D341Med (cell line): ENCODE results near the gene DPEP2.
"Not testable (repeated sequence)": the region's sequence is repeated elsewhere in the genome, so short reads cannot be mapped to it uniquely, and the experiment has no call there.

ENCODE experiments used
- DNase-seq: peaks from one replicate; pipeline ENCODE4 v3.0.0; 2012; ENCODE audit warnings: low spot score

Gene DPEP2, protein sequence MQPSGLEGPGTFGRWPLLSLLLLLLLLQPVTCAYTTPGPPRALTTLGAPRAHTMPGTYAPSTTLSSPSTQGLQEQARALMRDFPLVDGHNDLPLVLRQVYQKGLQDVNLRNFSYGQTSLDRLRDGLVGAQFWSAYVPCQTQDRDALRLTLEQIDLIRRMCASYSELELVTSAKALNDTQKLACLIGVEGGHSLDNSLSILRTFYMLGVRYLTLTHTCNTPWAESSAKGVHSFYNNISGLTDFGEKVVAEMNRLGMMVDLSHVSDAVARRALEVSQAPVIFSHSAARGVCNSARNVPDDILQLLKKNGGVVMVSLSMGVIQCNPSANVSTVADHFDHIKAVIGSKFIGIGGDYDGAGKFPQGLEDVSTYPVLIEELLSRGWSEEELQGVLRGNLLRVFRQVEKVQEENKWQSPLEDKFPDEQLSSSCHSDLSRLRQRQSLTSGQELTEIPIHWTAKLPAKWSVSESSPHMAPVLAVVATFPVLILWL

DNA sequence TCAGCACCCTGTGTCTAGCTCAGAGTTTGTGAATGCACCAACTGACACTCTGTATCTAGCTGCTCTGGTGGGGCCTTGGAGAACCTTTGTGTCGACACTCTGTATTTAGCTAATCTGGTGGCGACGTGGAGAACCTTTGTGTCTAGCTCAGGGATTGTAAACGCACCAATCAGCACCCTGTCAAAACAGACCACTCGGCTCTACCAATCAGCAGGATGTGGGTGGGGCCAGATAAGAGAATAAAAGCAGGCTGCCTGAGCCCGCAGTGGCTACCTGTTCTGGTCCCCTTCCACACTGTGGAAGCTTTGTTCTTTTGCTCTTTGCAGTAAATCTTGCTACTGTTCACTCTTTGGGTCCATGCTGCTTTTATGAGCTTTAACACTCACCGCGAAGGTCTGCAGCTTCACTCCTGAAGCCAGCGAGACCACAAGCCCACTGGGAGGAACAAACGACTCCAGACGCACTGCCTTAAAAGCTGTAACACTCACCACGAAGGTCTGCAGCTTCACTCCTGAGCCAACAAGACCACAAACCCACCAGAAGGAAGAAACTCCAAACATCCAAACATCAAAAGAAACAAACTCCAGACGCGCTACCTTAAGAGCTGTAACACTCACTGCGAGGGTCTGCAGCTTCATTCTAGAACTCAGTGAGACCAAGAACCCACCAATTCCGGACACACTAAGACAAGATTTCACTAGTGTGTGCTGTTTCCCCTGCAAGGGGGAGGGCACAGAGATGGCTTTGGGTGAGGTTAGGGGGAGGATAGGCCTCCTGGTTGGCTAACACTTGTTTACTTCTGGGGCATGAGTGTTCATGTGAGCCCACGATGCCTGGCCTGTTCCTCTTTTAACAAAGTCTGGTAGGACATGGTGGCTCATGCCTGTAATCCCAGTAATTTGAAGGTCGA, at the start of gene DPEP2:
TSS of gene DPEP2 (minus strand) at position 706 of the 910 bp plus-strand sequence. CDS start 6,272 bp downstream, outside the sequence.
- DNase-seq: not testable (repeated sequence)

DNA sequence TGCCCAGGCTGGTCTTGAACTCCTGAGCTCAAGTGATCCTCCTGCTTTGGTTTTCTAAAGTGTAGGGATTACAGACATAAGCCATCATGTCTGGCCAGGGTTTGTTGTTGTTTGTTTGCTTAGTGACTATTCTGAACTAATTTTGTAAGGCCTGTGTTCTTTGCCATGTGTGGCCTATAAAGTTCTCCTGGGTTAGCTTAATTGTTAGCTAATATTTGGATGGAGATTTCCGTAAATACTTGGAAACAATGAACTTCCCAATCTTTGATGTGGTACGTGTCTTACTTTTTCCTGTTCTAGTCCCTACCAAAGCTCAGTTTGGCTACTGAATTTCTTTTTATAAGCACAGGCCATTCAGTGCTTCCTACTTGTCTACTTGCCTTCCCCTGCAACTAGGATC, 48.7 kb upstream of the DPEP2 start:
- DNase-seq: no peak

DNA sequence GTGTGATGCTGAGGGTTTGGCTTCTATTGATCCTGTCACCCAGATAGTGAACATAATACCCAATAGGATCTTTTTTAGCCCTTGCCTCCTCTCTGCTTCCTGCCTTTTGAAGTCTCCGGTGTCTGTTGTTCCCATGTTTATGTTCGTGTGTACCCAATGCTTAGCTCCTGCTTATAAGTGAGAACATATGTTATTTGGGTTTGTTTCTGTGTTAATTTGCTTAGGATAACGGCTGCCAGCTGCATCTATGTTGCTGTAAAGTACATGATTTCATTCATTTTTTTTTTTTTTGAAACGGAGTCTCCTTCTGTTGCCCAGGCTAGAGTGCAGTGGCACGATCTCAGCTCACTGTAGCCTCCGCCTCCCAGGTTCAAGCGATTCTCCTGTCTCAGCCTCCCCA, 46.8 kb upstream of the DPEP2 start:
- DNase-seq: no peak

DNA sequence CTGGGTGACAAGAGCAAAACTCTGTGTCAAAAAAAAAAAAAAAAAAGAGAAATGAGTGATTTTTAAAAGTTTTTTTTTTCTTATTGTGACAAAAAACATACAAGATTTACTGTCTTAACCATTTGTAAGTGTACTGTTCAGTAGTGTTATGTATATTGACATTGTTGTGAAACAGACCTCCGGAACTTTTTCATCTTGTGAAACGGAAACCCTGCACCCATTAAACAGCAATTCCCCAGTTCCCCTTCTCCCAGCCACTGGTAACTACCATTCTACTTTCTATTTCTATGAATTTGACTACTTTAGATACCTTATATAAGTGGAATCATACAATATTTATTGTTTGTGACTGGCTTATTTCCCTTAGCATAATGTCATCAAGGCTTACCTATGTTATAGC, 42.5 kb upstream of the DPEP2 start:
- DNase-seq: no peak

DNA sequence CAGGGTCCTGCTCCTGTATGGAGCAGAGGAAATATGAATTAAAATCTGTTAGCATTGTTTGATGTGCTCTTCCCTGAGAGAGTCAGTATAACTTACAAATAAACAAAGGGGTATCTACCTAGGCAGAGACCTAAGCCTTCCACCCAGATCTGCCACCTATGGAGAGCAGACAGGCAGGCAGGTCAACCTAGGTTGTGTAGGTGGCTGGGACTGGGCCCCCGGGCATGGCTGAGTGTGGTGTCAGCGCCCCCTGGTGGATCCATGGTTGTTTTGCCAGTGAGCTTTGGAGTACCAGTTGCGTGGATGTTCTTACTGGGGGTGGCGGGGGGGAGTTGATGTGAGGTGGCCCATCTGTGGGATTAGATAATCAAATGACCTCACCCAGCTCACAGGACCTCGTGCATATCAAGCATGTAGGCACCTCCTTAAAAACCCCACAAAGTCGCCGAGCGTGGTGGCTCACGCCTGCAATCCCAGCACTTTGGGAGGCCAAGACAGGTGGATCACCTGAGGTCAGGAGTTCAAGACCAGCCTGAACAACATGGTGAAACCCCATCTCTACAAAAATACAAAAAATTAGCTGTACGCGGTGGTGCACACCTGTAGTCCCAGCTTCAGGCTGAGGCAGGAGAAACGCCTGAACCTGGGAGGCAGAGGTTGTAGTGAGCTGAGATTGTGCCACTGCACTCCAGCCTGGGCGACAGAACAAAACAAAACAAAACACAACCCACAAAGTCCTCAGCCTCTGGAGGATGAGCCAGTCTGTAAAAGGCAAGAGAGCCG, 41.4 kb upstream of the DPEP2 start:
- DNase-seq: peak; percentile 86

DNA sequence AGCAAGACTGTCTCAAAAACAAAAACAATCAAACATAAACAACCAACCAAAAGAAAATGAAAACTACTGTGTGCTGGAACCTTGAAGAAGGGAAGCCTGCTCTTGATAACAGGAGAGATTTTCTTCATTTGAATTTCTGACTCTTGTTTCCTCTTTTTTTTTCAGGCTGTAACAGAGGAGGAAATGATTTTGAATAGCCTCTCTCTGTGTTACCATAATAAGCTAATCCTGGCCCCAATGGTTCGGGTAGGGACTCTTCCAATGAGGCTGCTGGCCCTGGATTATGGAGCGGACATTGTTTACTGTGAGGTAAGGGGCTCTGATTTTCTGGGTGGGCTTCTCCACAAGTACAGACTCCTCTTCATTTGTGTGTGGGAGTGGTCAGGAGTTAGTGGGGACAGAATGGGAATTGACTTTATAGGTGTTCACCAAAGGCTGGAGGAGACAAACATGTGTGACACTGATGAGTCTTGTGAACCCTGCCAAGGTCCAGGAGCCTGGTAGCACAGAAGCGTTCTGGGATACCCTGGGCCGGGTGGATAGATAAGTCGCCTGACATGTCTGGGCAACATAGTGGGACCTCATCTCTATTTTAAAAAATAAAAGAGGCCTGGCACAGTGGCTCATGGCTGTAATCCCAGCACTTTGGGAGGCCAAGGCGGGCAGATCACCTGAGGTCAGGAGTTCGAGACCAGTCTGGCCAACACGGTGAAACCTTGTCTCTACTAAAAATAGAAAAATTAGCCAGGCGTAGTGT, 38.7 kb upstream of the DPEP2 start:
- DNase-seq: no peak

DNA sequence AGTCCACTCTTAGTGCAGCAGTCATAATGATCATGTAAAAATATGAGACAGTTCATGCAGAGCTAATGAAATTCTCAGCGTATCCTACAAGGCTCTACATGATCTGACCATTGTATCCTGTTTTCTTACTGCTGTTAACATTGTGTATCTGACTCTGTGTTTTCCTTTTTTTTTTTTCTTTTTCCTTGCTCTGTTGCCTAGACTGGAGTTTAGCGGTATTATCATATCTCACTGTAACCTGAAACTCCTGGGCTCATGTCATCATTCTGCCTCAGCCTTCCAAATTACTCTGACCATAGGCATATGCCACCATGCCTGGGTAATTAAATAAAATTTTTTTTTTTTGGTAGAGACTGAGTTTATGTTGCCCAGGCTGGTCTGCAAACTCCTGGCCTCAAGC, 35.9 kb upstream of the DPEP2 start:
- DNase-seq: no peak

DNA sequence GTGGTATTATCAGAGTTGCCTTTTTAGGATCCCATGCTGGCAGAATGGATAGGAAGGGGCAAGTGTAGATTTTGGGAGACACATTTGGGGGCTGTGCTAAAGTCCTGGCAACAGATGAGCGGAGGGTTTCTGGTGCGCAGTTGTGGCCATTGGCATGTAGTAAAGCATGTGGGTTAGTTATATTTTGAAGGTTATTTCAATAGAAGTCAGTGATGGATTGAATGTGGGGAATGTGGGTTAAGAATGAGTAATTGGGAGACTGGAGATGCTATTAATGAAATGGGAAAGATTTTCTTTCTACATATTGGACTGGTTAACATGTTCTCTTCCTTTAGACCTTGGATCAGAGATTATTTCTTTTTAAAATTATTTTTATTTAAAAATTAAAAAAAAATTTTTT, 33.8 kb upstream of the DPEP2 start:
- no peak for DNase-seq

DNA sequence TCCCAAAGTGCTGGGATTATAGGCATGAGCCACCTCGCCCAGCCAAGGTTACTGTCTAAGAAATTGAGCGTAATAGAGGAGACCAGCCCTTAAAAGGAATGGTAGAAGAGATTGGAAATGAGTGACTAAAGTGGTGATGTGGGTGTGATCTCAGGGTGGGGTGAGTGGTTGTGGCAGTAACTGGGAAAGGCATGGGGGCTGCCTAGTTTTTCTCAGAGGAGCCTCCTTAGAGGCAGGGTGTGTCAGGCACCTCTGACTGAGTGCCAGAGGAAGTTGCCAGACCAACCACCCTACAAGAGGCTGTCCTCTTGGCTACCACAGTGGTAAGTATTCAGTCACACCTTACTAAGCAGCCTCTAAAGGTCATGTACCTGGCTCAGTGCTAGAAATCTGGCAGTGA, 32.7 kb upstream of the DPEP2 start:
- no peak for DNase-seq

DNA sequence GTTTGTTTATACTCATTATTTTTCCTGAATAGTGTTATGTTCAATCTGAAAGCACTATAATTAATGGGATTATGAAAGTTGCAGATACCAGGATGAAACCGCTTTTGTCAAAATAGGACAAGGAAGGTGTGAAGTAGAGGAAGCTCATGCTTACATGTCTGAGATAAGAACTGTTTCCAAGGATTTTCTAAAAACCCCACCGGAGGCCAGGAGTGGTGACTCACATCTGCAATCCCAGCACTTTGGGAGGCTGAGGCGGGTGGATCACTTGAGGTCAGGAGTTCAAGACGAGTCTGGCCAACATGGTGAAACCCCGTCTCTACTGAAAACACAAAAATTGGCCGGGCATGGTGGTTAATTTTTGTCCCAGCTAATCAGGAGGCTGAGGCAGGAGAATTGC, 30.8 kb upstream of the DPEP2 start:
- not testable (repeated sequence) for DNase-seq

DNA sequence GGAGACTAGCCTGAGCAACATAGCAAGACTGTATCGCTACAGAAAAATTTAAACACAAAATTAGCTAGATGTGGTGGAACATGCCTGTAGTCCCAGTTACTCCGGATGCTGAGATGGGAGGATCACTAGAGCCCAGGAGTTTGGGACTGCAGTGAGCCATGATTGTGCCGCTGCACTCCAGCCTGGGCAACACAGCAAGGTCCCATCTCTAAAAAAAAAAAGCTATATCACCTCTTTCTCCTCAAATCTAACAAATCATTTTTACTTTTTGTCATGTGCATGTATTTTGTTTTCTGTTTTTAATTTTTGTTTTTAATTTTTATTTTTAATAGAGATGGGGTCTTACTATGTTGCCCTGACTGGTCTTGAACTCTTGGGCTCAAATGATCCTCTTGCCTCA, 29.7 kb upstream of the DPEP2 start:
- DNase-seq: no peak

DNA sequence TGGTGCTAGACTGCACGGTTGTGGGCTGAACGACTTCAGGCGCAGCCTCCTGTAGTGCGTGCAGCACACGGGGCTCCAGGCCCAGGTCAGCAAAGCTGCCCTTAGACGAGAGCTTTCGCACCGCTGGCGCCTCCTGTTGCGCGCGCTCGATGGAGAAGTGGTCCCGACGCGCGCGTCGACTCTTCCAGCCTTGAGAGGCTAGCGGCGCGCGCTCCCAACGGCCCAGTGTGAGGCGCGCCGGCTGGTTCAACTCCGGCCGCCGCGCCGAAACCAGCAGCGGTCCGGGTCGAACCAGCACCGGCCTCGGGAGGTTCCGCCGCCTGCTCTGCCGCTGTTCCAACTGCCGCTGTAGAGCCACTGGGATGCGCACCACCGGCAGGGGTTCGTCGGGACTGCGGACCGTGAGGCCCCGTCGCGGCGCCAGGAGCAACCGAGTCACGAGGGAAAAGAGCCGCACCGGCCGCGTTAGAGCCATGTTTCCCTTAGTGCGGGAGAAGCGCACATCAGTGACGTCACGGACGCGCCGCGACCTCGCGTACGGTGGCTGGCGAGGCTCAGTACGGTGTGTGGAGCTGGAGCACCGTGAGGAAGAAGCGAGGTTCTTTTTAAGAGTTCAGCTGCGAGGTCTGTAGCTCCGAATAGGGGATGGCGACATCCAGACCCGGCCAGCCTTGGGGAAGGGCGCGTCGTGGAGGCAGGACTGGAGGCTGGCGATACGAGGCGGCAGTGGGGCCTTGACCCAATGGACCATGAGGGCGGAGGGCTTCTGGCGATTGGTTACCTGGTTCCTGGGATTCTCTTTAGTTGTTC, 23.6 kb upstream of the DPEP2 start, which contains the start of the genes DDX28 and DUS2:
TSS of gene DDX28 (minus strand) at position 505 of the 810 bp plus-strand sequence. CDS start at position 475, 30 bp downstream.
TSS of gene DUS2 (plus strand) at position 557 of the 810 bp plus-strand sequence. CDS start 14,740 bp downstream, outside the sequence.
- DNase-seq: peak; percentile 91

DNA sequence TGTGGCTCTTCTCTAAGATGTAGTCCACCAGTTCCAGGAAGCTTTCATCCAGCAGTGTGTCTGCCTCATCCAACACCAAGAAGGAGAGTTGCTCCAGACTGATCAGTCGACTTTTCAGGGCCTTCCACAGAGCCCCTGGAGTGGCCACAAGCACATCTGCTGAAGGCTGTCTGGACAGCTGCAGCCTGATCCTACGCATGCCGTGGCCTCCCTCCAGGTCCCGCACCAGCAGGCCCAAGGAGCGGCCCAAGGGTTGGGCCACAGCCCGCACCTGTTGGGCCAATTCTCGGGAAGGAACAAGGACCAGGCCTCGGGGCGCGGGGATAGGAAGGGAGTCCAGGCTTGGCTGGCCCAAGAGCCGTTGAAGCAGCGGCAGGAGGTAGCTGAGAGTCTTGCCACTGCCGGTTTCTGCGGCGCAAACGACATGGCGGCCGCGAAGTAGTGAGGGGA, 23.0 kb upstream of the DPEP2 start:
- no peak for DNase-seq

DNA sequence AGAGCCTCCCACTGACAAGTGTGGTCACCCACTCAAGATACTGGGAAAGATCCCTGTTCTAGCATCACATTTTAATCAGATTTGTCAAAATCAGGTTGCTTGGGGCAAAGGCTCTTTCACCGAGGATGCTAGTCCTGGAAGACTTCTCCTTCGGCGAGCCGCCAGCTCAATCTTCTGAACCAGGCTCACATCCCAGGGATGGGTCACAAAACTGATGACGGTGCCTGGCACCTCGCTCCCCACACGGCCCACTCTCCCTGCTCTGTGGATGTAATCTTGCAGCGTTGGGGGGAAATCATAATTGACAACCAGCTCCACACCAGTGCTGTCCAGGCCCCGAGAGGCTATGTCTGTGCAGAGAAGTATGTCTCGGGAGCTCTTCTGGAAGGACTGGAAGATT, 22.2 kb upstream of the DPEP2 start:
- DNase-seq: no peak

DNA sequence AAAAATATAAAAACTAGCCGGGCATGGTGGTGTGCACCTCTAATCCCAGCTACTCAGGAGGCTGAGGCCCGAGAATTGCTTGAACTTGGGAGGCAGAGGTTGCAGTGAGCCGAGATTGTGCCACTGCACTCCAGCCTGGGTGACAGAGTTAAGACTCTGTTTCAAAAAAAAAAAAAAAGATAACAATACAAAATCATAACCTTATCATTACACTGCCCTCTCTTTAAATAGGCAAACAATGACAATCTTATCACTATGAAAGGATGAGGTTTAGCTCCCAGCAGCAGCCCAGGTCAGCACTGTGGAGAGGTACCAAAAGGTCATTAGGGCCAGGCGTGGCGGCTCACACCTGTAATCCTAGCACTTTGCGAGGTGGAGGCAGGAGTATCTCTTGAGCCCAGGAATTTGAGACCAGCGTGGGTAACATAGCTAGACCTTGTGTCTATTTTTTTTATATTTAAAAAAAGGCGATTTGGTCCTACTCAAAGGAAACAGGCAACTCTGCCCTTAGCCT, 19.9 kb upstream of the DPEP2 start:
- no peak for DNase-seq

DNA sequence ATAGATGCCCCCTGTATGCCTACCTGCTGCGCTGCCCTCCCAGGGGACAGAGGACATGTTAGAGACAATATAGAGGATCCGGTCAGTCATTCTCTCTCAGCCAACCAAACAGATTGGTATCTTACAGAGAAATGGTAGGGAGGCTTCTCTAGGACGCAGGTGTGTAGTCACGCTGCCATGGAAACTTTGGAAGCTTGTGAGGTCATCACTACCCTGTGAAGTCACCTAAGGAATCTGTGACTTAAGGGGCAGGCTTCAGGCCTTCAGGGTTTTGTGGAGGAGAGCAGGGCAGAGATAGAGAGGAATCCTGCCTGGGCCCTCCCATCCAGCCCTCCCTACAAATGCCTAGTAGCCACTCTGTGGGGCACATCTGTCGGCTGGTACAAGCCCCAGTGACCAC, 16.4 kb upstream of the DPEP2 start, which contains the start of gene DPEP2NB:
TSS of gene DPEP2NB (minus strand) at position 231 of the 400 bp plus-strand sequence. CDS start at position 90, 141 bp downstream.
- peak; percentile 3 for DNase-seq

DNA sequence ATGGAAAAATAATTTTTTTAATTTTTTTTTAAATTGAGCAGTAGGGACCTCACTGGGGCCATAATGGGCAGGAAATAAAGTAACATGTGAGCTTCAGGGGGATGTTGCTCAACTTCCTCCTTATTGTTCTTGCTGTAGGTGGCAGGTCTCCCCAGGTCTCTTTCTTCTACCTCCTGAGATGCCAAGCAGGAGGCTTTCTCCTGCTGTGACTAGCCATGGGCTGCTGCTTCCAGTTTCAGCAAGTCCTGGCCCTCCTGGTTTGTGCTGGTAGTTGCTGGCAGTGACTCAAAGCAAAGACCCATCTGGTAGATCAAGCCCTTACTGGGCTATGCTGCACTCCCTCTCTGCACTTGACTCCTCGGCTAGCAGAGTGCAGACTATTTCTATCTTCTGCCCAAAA, 14.2 kb upstream of the DPEP2 start:
- peak; percentile 17 for DNase-seq

DNA sequence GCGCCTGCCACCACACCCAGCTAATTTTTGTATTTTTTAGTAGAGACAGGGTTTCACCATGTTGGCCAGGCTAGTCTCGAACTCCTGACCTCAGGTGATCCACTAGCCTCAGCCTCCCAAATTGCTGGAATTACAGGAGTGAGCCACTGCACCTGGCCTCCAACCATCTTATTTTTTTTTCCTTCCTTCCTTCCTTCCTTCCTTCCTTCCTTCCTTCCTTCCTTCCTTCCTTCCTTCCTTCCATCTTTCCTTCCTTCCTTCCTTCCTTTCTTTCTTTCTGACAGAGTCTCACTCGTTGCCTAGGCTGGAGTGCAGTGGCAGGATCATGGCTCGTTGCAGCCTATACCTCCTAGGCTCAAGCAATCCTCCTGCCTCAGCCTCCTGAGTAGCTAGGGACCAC, 10.6 kb upstream of the DPEP2 start:
- not testable (repeated sequence) for DNase-seq

DNA sequence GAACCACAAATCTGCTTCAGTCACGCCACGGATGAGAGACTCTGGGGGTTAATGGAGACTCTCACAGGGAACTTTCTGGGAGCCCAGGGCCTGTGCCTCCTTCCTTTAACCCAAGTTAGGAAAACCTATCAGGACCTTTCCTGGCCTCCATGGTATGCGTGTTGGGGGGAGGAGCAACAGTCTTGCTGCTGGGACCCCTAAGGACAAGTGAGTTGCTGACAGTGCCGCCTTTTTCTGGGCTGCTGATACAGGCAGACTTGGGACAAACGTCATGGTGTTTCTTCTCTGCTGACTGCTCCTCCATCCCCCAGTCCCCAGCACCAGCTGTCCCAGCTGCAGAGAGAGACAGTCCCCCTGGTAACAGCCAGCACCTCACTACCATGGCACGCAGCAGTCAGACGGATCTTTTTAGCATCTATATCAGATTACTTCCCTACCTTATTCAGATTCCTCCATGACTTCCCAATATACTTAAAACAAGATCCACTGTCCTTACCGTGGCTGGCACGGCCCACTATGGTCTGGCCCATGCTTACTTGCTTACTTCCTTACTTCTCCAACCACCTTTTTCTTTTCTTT, 10.0 kb upstream of the DPEP2 start:
- DNase-seq: peak; percentile 17
